K562 (cell line): Measurements from ENCODE around the gene CLEC4E.

Source experiments
- FOS ChIP-seq: IDR thresholded peaks from 3 replicates; pipeline ENCODE4 v1.6.1; 2011; ENCODE audit not compliant: insufficient read length; ENCODE audit errors: extremely low read depth
- JUNB ChIP-seq: fragments of 450-650 bp; formaldehyde crosslinking; conservative IDR thresholded peaks from 2 replicates; pipeline ENCODE4 v1.4.0; 2020; ENCODE audit warnings: mild to moderate bottlenecking
- MEF2D ChIP-seq: conservative IDR thresholded peaks from 2 replicates; pipeline ENCODE4 v1.6.1; 2016; ENCODE audit warnings: low read depth, missing genetic modification characterization, missing compliant biosample characterization
- NFYB ChIP-seq: IDR thresholded peaks from 2 replicates; pipeline ENCODE4 v1.6.1; 2011; ENCODE audit warnings: mild to moderate bottlenecking, moderate library complexity; ENCODE audit not compliant: insufficient read length; ENCODE audit errors: extremely low read depth
- RAD21 ChIP-seq, 2 experiments: fragments of 250-450 bp in 1 of 2; fragments of 450-650 bp in 1 of 2; sonication (Bioruptor Pico) in 1 of 2; formaldehyde crosslinking in 1 of 2; IDR thresholded peaks in 1 of 2; conservative IDR thresholded peaks in 1 of 2; 2 replicates each; pipeline versions ENCODE4 v1.4.0 to v1.8.0; 2020 to 2022; ENCODE audit warnings: mild to moderate bottlenecking in 2 of 2, moderate library complexity in 1 of 2
- TAF1 ChIP-seq: IDR thresholded peaks from 2 replicates; pipeline ENCODE4 v1.6.1; 2011; ENCODE audit warnings: mild to moderate bottlenecking, low read length, moderate library complexity; ENCODE audit not compliant: insufficient read depth, control insufficient read depth, severe bottlenecking; ENCODE audit errors: extremely low read depth
- TF ChIP-seq, protein P1 (sequence below): fragments of 450-650 bp; IDR thresholded peaks from 2 replicates; pipeline ENCODE4 v1.6.1; 2017; ENCODE audit warnings: antibody characterized with exemption, mild to moderate bottlenecking
- TF ChIP-seq, protein P2 (sequence below), 3 experiments: IDR thresholded peaks in 2 of 3; conservative IDR thresholded peaks in 1 of 3; 2 replicates each; pipeline ENCODE4 v1.5.1; 2011 to 2012; ENCODE audit warnings: low read length in 3 of 3, mild to moderate bottlenecking in 3 of 3, control low read depth in 2 of 3, improper control_type of control experiment in 1 of 3, inconsistent platforms in 1 of 3, low read depth in 1 of 3, mixed read lengths in 1 of 3, moderate library complexity in 1 of 3; ENCODE audit not compliant: insufficient read depth in 2 of 3

DNA sequence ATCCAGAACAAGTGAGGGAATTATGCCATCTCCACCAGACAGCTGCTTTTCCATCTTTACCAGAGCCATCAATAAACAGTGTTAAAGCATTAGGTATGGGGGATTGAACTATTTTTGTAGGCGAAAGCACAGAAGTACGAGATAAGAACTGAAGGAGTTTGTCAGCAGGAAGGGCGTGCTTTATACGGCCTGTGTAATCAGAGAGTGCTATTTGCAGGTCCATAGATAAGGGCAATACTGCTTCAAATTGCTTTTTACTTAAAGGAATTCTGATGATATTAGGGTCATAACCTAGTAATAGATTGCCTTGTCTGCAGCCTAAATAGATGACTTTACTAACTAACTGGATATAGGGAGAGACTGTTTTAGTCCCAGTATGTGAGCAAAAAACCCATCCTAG lies 20.3 kb upstream of the CLEC4E start:
- TF ChIP-seq MEF2D (tag) = no peak
- TF ChIP-seq NFYB = no peak
- TF ChIP-seq TAF1 = no peak
- no peak for TF ChIP-seq JUNB (CRISPR knock-in tag)
- no peak for TF ChIP-seq RAD21 (CRISPR knock-in tag; conservative IDR thresholded peaks at IDR 0.05 in 1 of 2, IDR thresholded peaks at IDR 0.05 in 1 of 2)
- TF ChIP-seq FOS = no peak
- TF ChIP-seq, protein P1, sequence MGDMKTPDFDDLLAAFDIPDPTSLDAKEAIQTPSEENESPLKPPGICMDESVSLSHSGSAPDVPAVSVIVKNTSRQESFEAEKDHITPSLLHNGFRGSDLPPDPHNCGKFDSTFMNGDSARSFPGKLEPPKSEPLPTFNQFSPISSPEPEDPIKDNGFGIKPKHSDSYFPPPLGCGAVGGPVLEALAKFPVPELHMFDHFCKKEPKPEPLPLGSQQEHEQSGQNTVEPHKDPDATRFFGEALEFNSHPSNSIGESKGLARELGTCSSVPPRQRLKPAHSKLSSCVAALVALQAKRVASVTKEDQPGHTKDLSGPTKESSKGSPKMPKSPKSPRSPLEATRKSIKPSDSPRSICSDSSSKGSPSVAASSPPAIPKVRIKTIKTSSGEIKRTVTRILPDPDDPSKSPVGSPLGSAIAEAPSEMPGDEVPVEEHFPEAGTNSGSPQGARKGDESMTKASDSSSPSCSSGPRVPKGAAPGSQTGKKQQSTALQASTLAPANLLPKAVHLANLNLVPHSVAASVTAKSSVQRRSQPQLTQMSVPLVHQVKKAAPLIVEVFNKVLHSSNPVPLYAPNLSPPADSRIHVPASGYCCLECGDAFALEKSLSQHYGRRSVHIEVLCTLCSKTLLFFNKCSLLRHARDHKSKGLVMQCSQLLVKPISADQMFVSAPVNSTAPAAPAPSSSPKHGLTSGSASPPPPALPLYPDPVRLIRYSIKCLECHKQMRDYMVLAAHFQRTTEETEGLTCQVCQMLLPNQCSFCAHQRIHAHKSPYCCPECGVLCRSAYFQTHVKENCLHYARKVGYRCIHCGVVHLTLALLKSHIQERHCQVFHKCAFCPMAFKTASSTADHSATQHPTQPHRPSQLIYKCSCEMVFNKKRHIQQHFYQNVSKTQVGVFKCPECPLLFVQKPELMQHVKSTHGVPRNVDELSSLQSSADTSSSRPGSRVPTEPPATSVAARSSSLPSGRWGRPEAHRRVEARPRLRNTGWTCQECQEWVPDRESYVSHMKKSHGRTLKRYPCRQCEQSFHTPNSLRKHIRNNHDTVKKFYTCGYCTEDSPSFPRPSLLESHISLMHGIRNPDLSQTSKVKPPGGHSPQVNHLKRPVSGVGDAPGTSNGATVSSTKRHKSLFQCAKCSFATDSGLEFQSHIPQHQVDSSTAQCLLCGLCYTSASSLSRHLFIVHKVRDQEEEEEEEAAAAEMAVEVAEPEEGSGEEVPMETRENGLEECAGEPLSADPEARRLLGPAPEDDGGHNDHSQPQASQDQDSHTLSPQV = no peak
- TF ChIP-seq, protein P2, sequence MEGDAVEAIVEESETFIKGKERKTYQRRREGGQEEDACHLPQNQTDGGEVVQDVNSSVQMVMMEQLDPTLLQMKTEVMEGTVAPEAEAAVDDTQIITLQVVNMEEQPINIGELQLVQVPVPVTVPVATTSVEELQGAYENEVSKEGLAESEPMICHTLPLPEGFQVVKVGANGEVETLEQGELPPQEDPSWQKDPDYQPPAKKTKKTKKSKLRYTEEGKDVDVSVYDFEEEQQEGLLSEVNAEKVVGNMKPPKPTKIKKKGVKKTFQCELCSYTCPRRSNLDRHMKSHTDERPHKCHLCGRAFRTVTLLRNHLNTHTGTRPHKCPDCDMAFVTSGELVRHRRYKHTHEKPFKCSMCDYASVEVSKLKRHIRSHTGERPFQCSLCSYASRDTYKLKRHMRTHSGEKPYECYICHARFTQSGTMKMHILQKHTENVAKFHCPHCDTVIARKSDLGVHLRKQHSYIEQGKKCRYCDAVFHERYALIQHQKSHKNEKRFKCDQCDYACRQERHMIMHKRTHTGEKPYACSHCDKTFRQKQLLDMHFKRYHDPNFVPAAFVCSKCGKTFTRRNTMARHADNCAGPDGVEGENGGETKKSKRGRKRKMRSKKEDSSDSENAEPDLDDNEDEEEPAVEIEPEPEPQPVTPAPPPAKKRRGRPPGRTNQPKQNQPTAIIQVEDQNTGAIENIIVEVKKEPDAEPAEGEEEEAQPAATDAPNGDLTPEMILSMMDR (IDR thresholded peaks at IDR 0.05 in 2 of 3, conservative IDR thresholded peaks at IDR 0.05 in 1 of 3; ENCODE audit: insufficient read depth in 2 of 3, low read depth in 1 of 3, low read length in 3 of 3) = no peak
